Upper lobe of left lung (tissue), 4 donors: Measurements from ENCODE around the gene SH3RF1.
A peak's percentile ranks its signal among the peaks of the same experiment; 100 is the strongest.

Experiments
- EP300 ChIP-seq, 4 donors: sonication (generic); formaldehyde crosslinking; IDR thresholded peaks; one replicate each; pipeline ENCODE4 v1.5.1; 2017; ENCODE audit warnings: antibody characterized with exemption in 4 of 4, control low read depth in 2 of 4
- POLR2A ChIP-seq, 4 donors: fragments of 450-650 bp; IDR thresholded peaks; one replicate each; pipeline ENCODE4 v1.5.1; 2016 to 2017; ENCODE audit warnings: antibody characterized with exemption in 4 of 4, mild to moderate bottlenecking in 2 of 4
- POLR2AphosphoS5 ChIP-seq, 2 donors: sonication (generic); formaldehyde crosslinking; IDR thresholded peaks; one replicate each; pipeline ENCODE4 v1.5.1; 2017; ENCODE audit warnings: antibody characterized with exemption in 2 of 2
- TF ChIP-seq, protein P1 (sequence below), 6 experiments: fragments of 450-650 bp in 4 of 6; fragments of 200-600 bp in 2 of 6; sonication (generic) in 2 of 6; IDR thresholded peaks; one replicate each; pipeline ENCODE4 v1.5.1; 2016 to 2019; ENCODE audit warnings: antibody characterized with exemption in 6 of 6

- TF ChIP-seq POLR2A (IDR thresholded peaks at IDR 0.05) (no peak), EP300 (IDR thresholded peaks at IDR 0.05) (no peak), POLR2AphosphoS5 (IDR thresholded peaks at IDR 0.05) (no peak)
- TF ChIP-seq, protein P1, sequence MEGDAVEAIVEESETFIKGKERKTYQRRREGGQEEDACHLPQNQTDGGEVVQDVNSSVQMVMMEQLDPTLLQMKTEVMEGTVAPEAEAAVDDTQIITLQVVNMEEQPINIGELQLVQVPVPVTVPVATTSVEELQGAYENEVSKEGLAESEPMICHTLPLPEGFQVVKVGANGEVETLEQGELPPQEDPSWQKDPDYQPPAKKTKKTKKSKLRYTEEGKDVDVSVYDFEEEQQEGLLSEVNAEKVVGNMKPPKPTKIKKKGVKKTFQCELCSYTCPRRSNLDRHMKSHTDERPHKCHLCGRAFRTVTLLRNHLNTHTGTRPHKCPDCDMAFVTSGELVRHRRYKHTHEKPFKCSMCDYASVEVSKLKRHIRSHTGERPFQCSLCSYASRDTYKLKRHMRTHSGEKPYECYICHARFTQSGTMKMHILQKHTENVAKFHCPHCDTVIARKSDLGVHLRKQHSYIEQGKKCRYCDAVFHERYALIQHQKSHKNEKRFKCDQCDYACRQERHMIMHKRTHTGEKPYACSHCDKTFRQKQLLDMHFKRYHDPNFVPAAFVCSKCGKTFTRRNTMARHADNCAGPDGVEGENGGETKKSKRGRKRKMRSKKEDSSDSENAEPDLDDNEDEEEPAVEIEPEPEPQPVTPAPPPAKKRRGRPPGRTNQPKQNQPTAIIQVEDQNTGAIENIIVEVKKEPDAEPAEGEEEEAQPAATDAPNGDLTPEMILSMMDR (IDR thresholded peaks at IDR 0.05) = peak in 2 of 6 experiments; percentile 28 to 36
Measured at GRCh38 chr4:169045862-169046584, 224.7 kb downstream of the SH3RF1 start.
